ENCODE results near the gene FGF23. TPM values are rescaled to one million over a fixed set of nuclear protein-coding genes. Genes with fewer than 3 reads are reported as not detected.
"Not testable (repeated sequence)": the region's sequence is repeated elsewhere in the genome, so short reads cannot be mapped to it uniquely, and the experiment has no call there.

FGF23 gene
- total RNA-seq (2014; rRNA removed; shearing (Covaris generic)) = not detected in 2 replicates

DNA sequence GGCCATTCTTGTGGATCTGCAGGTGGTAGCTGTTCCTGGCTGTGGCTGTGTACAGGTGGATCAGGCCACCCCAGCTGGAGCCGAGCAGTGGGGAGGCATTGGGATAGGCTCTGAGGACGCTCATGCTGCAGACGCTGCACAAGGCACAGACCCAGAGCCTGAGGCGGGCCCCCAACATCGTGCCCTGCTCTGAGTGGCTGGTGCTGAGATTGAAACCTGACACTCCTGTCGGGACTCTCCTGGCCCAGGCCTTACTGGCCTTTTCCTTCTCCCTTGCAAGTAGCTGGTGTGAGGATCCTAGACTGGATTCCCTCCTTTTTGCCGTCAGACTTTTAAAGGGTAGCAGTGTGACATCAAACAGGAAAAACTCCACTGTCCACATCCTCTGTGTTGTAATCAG lies at the start of gene FGF23:
TSS of gene FGF23 (minus strand) at position 308 of the 400 bp plus-strand sequence. CDS start at position 178, 130 bp downstream.
- DNase-seq (ENCODE audit: low read depth) = peak; percentile 19

DNA sequence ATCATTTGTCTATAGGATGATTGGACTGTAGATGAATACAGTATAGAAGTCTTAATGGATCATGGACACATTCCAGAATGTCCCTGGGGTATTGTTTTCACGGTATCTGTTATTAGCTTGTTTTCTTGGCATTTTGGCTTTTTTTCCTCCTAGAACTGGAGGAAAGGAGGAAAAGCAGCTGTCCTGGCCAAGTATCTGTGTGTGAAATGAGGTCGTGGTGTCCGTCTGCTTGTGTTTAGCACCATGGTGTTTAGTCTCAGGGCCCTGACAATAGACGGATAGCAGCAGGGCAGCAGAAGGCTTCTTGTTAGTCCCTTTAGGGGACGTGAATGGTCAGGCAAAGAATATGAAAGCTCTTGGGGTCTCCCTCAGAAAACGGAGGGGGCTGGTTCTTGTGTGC lies 44.9 kb upstream of the FGF23 start:
- no peak for DNase-seq (ENCODE audit: low read depth)

DNA sequence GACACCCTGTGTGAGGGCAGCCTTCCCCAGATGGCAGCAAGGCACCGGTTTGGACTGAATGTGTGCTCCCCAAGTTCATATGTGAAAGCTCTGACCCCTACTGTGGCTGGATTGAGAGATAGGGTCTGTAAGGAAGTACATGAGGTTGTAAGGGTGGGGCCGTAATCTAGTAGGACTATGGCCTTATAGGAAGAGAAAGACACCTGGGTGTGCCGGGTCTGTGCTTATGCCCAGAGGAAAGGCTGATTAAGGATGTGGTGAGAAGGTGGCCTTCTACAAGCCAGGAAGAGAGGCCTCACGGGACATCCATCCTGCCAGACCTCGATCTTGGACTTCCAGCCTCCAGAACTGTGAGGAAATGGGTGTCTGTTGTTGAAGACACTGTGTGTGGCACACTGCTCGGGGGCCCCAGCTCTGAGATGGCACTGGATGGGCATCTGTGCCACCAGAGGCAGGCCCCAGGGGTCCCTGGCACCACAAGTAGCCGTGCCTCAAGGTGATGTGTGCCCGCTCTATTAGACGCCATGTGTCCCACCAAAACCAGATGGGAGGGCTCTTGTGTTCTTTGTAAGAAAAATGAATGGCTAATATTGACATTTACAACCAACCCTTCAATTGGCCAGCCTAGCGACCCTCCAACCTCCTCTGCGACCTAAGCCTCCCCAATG lies 44.1 kb upstream of the FGF23 start:
- DNase-seq (ENCODE audit: low read depth) = no peak

DNA sequence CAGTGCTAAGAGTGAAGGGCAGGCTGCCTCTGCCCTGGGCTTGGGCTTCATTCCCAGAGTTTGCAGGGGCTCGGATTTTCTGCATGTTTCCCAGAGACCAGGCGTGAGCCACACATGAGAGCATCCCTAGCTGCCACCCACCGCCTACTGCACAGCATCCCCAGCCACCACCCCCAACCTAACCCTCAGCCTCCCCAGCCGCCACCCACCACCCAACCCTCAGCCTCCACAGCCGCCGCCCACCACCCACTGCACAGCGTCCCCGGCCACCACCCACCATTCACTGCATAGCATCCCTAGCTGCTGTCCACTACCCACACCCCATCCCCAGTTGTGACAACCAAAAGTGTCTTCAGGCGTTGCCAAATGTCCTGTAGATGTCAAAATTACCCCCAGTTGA lies 43.5 kb upstream of the FGF23 start:
- no peak for DNase-seq (ENCODE audit: low read depth)

DNA sequence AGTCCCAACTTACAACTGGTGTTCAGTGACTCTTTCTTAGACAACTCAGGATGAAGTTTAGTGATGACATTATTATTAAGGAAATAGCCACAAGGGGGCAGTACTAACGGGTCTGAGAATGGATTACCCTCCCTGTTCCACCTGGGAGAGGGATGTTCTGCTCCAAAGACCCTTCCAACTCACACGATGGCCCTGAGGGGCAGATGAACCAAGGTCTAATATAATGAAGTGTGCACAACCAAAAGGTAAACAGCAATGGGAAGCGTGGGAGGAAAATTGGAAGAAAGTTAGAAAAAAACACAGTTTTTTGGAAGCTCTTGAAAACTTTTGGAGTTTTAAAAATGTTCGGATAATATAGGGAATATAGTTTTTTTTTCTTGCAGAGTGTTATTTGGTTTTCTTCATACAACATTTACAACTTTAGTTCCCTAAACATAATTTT lies 42.1 kb upstream of the FGF23 start:
- DNase-seq (ENCODE audit: low read depth) = peak; percentile 36

DNA sequence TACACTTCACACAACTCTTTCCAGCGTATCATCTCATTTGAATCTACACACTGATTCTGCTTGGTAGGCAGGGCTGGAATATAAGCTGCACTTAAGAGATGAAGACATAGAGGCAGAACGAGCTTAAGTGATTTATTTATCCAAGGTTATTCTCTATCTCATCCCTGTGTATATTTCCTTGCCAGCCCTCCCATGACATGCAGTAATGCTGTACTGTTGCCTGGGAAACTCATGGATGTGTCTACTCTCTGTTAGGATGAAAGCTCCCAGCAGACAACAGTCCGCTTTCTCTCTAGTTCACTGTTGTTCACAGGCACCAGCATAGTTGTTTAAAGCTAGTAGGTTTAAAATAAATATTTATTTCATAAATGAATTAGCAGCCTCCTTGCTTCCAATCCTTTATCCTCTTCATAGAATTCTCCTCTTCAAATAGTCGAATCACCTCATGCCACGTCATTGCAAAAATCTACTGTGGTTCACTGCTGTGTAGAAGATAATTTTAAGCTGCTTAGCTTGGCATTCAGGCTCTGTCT lies 40.7 kb upstream of the FGF23 start:
- no peak for DNase-seq (ENCODE audit: low read depth)

DNA sequence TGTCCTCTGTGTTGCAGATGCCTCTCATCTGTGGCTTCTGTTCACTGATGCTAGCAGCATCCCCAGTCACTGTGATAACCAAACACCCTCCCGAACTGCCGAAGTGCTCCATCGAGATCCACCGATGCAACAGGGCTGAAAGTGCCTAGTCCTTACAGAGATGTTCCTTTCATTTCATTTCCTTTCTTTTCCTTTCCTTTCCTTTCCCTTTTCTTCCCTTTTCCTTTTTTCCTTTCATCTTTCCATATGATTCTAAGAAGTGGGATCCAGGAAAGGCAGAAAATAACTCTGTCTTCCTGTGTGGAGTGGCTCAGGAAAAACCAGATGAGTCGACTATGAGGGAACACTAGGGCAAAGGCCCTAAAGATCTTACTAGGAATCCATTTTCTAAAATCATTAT lies 39.4 kb upstream of the FGF23 start:
- DNase-seq (ENCODE audit: low read depth) = no peak

DNA sequence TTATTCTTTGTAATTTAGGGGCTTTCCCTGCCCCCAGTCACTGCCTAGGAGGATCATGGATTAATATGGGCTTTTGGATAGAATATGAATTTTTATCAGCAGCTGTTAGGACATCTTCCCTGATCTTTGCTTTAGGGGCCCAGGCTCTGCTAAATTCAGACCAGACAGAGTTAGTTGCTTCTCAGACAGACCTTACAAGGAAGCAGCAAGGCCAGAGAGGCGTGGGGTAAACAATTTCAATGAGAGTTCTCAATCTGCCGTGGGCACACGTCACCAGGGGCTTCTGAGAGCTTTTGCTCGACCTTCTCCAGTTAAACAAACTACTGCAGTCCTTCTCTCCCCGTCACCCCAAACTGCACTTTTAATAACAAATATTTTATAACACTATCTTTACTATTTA lies 38.4 kb upstream of the FGF23 start:
- DNase-seq (ENCODE audit: low read depth) = no peak

DNA sequence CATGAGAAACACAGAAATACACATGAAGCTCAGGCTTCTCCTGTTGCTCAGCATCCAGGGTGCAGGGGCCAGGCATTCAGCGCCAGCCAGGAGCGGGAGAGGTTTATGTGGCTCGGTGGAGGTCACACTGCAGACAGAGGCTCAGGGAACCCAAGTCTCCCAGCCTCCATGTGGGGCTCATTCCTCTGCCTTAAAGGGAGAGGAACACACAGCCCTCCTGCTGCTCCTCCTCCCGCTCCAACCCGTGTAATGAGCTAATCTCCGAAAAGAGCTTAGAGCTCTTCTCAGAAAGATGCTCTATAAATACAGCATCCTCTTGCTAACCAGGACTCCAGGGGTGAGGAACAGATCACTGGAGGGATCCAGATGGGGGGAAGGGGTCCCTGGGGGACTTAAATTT lies 37.9 kb upstream of the FGF23 start:
- no peak for DNase-seq (ENCODE audit: low read depth)

DNA sequence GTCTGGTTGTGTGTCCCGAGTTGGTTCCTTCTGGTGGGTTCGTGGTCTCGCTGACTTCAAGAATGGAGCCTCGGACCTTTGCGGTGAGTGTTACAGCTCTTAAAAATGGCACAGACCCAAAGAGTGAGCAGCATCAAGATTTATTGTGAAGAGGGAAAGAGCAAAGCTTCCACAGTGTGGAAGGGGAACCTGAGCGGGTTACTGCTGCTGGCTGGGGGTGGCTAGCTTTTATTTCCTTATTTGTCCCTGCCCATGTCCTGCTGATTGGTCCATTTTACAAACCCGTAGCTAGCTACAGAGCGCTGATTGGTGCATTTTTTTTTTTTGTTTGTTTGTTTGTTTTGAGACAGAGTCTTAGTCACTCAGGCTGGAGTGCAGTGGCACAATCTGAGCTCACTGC lies 36.8 kb upstream of the FGF23 start:
- no peak for DNase-seq (ENCODE audit: low read depth)

DNA sequence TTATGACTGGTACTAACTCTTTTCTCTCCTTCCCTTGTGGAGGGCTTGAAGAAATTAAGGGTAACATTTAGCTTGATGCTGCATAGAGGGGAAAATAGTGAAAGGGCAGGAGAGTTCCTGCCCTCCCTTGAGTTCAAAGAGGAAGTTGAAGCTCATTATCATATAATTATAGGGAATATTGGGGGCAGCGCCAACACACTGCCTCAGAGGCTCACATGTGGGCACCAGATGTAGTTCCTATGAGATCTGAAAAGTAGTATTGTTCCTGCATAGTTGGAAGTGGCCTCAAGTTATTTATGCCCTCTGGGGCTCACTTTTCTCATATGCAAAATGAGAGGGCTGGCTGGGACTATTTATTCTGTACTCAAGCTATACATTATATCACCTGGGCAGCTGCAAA lies 33.0 kb upstream of the FGF23 start:
- no peak for DNase-seq (ENCODE audit: low read depth)

DNA sequence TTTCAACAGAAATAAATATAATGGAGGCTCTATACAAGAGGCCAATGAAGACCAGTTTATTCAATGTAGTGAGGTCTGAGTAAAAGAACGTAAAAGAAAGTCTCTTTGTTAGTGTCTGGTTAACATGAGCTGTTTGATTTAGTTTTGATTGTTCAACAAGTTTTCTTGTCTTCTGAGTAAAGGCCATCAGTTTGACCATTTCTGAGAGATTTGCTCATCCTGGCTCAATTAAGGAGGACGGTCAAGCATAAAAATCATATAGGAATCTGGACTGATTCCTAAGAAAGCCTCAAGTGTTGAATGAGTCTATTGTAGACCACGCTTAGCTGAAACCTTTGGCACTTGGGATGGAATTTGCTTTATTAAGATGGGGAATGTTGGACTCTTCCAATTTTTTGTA lies 32.5 kb upstream of the FGF23 start:
- no peak for DNase-seq (ENCODE audit: low read depth)

DNA sequence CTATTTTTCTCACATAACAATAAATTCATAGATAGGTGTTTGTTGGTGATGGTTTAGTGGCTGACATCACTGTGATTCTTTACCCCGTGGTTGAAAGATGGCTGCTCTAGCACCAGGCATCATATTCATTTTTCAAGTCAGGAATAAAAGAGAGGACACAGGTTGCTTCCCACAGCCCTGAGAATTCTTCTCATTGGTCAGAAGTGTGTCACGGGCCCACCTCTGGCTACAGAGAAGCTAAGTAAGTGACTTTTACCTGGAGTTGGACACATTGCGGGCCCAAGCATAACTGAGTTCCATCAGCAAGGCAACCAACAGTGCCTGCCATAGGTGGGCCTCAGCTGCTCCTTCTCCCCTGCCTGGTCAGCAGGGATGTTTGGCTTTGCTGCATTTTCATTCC lies 27.6 kb upstream of the FGF23 start:
- DNase-seq (ENCODE audit: low read depth) = no peak

DNA sequence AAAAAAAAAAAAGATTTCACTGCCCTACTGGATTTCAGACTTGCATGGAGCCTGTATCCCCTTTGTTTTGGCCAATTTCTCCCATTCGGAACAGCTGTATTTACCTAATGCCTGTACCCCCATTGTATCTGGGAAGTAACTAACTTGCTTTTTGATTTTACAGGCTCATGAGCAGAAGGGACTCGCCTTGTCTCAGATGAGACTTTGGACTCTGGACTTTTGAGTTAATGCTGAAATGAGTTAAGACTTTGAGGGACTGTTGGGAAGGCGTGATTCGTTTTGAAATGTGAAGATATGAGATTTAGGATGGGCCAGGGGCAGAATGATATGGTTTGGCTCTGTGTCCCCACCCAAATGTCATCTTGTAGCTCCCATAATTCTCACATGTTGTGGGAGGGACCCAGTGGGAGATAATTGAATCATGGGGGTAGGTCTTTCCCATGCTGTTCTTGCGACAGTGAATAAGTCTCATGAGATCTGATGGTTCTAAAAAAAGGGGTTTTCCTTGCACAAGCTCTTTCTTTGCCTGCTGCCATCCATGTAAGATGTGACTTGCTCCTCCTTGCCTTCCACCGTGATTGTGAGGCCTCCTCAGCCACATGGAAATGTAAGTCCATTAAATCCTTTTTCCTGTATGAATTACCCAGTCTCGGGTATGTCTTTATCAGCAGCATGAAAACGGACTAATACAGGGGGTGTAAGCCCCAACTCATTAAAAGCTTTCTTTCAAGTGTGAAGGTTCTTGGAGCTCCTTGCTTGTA lies 25.5 kb upstream of the FGF23 start:
- not testable (repeated sequence) for DNase-seq (ENCODE audit: low read depth)

DNA sequence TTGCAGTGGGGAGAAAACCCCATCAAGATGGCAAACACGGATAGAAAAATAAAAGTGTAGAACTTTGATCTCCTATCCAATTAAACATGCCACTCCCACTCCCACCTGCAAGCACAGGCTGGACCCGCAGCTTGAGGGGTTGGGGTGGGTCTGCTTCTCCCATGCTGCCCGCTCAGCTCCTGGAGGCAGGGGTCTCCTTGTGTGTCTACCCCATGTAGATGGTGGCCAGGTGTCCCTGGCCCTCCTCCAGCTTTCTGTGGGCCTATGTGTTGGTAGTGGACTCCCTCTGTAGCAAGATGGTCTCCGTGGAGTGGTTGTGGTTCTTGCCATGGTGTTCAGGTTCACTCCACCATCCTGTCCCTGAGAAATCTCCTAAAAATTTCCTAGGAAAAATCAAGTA lies 23.5 kb upstream of the FGF23 start:
- no peak for DNase-seq (ENCODE audit: low read depth)

DNA sequence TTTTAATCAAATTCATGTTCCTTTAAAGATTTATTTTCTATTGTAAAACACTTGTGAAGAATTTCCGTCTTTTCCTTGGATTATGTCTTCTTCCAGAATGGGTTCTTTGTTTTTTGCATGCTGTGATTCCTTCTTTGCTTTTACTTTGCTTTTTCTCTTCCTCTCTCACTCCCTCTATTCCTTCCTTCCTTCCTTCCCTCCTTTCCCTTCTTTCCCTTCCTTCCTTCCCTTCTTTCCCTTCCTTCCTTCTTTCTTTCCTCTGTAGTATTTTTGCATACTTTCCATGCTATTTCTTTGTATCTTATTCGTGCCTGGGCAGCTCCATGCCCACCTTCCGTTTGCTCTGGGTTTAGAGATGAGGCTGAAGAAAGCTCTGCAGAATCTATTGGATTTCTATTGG lies 21.6 kb upstream of the FGF23 start:
- no peak for DNase-seq (ENCODE audit: low read depth)

DNA sequence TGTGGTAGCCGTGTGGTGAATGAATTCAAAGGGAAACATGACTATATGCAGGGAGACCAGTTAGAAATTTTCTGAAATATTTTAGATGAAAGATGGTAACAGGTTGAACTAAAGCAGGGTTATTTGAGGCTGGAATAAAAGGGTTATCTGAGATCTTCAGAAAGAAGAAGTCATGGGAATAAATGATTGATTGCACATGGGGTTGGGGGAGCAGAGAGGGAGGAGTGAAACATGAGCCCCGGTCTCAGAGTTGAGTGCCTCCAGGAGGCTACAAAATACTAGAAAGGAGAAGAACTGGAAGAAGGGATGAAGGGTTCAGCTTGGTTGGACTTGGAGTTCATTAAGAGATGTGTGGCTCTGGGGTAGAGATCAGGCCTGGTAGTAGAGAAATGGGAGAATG lies 16.3 kb upstream of the FGF23 start:
- no peak for DNase-seq (ENCODE audit: low read depth)

DNA sequence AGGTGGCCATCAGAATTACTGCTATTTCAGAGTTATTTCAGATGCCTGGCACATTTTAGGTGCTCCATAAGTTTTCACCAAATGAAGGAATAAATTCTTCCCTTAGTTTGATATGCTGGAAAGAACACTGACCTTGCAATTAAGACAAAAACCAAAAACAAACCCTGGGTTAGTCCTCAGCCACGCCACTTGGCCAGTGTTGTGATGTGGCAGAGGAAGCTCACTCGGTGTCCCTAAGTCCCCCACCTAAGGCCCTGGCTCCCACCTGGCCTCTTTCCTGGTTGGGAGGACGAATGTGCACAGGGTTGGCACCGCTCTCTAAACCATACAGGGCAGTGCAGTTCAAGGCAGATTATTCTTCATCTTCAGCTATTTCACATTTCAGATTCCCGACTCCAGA lies 13.7 kb upstream of the FGF23 start:
- DNase-seq (ENCODE audit: low read depth) = no peak

DNA sequence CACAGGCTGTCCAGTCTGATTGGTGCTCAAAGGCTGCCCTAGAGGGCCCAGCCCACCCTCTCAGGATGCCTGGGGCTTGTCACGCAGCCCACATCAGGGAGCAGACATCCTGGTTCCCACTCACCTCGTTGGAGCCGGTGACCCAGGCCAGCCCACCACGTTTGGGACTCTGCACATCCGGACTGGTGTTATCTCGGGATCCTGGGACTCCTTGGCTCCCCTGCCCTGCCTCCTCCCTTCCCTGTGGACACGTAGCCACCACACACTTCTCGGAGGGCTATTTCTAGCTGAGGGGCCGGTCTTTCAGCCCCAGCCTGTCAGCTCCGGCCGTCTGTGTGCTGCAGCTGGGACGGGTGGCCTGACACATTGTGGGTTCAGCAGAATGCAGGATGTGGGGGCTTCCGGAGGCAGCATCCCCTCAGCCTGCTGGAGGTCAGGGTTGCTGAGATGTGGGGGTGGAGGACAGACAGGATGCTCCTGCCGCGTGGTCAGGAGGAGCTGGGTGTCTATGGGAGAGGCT lies 12.8 kb upstream of the FGF23 start:
- no peak for DNase-seq (ENCODE audit: low read depth)

DNA sequence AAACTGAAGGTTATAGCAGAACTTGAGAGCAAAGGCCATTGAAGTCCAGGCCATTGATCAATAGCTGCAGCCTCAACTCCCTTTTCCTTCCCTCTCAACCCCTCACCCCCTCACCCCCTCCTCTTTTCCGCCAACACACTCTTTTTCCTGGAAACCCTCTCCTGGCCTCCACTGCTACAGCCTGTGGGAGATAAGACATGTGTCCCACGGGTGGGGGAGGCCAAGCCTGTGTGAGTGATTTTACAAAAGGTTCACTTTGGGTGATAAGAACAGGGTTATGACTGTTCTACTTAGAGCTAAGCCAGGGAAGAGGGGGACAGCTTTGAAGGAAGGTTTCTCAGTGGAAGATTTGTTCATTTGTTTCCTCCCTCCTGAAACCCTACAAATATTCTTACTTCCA lies 9.2 kb upstream of the FGF23 start:
- no peak for DNase-seq (ENCODE audit: low read depth)

DNA sequence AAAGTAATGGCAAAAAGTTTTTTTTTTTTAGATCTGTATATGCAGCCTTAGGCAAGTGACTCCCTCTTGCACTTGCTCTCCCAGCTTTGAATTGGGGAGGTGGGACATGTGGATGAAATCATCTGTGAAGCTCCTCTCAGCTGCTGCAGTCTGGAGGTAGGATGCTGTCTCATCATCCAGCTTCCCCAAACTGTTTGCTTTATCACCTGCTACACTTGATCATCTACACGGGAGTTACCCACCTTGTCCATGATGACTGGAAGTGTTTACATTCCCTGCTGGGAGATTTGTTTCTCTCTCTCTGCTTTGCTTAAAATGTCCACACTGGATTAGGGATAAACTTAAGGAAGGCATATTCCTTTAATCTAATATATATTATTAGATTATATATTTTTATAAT lies 8.5 kb upstream of the FGF23 start:
- no peak for DNase-seq (ENCODE audit: low read depth)

DNA sequence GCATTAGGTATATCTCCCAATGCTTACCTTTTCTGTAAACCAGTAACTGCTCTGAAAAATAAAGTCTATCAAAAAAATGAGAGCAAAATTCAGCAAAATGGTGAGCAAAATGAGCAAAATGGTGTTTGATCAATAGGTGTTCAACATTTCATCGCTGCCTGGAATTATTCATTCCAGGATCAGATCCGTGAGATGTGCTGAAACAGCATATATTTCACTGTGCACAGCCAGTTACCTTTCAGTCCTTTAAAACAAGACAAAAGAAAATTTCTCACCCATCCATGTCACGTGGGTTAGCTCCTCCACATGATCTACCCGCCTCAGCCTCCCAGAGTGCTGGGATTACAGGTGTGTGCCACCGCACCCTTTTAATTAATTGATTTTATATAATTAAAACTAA lies 8.1 kb upstream of the FGF23 start:
- no peak for DNase-seq (ENCODE audit: low read depth)

DNA sequence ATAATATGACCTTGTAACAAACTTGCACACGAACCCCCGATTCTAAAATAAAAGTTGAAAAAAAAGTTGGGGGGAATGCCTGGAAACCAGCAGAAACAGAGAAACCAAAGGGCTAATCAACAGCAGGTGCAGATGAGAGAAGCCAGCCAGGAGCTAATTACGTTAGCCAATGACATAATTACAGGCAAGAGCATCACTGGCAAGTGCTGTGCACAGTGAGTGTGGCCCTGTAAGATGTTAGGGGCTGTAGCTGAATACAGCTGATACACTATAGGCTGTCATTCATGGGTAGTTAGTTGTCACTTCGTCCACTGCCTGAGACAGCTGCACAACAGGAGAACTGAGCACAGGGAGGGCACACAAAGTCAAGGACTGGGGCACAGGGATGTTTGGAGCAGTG lies 7.3 kb upstream of the FGF23 start:
- DNase-seq (ENCODE audit: low read depth) = no peak

Measured in M059J (cell line).